HG02973 (cell line): ENCODE data around the gene ZNF397.

Experiments used
- ATAC-seq: cut with Tn5 transposase; IDR thresholded peaks from one replicate; pipeline ENCODE4 v1.9.1; 2021; ENCODE audit warnings: moderate library complexity; ENCODE audit not compliant: unreplicated experiment

Gene ZNF397

DNA sequence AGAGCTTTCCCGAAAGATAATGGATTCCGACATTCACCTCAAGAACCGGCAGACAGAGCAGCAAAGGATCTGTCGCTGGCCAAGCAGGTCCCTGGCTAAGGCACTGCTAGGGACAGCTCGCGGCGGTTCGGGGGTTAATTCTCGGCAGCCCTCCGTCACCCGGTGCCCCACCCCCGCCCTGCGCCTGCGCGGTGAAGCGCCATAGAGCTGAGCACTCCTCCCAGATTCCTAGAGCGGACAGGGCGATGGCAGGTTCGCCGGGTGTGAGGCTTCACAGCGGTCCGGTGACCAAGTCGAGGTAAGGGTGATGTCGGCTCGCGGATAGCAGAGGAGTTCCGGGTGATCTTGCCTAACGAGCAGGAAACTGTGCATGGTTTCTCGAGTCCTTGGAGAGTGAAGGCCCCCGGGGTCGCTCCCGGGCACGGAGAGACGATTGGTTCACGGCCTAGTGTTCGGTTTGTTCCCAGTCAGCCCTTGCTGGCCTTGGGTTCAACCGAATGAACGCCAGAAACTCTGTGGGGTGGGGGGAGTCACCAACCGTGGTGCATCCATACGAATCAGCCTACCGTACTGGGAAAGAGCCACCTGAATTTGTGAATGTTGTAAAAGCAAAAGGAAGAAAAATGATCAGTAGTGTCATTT is 49.4 kb downstream of the ZNF397 start, which contains the start of gene ZSCAN30:
Gene ZSCAN30, minus strand, starts transcription at position 136 of the 642 bp plus-strand sequence. CDS start 25,877 bp downstream, outside the sequence.
- peak; percentile 84 for ATAC-seq

DNA sequence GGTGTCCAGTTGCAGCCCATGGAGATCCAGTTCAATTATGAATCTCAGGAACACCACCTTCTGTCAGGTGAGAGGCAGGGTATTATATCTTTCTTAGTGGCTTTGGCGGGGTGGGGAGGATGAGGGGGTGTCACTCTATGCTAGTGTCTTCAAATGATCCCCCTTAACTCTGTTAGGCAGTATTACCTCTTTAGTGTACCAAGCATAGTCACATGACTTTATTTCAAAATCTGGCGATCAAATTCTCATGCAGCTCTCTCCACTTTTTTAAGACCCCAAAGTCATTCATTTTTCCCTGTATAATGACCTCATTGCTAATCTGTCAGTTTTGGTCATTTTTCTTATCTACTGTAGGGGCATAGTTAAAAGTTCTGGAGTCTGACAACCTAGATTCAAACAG is 50.3 kb downstream of the ZNF397 start:
- ATAC-seq, result no peak

- no peak for ATAC-seq
These were observed 55.2 kb downstream of the ZNF397 start for GRCh38 chr18:35296060-35296459.

- ATAC-seq, result no peak
These were observed 62.8 kb downstream of the ZNF397 start for GRCh38 chr18:35303610-35304009.

DNA sequence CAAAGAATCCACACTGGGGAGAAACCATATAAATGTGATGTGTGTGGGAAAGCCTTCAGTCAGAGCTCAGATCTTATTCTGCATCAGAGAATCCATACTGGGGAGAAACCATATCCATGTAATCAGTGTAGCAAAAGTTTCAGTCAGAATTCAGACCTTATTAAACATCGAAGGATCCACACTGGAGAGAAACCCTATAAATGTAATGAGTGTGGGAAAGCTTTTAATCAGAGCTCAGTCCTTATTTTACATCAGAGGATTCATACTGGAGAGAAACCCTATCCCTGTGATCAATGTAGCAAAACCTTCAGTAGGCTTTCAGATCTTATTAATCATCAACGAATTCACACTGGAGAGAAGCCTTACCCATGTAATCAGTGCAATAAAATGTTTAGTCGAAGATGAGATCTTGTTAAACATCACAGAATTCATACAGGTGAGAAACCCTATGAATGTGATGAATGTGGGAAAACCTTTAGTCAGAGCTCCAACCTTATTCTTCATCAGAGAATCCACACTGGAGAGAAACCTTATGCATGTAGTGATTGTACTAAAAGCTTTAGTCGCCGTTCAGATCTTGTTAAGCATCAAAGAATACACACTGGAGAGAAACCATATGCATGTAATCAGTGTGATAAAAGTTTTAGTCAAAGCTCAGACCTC is 65.9 kb downstream of the ZNF397 start:
- ATAC-seq, result no peak
